CD14-positive monocyte (primary cell): ENCODE results near the gene EXOC4. TPM values are rescaled to one million over a fixed set of nuclear protein-coding genes. Genes with fewer than 3 reads are reported as not detected.

Experiments
- DNase-seq, 3 donors: peaks; one replicate each; pipeline ENCODE4 v3.0.0-alpha.2; 2011 to 2022
- H2AFZ ChIP-seq: 2 replicates; pipeline ENCODE4 v1.6.0; 2012; ENCODE audit warnings: mild to moderate bottlenecking, low read depth, low read length, inconsistent platforms; ENCODE audit not compliant: insufficient read depth, poor library complexity, severe bottlenecking
- H3K27ac ChIP-seq, 2 donors: 1 replicate in 1 of 2; 2 replicates in 1 of 2; pipeline ENCODE4 v1.5.1; 2012 to 2013; ENCODE audit warnings: low read length in 2 of 2, control low read depth in 1 of 2, inconsistent platforms in 1 of 2, low read depth in 1 of 2, mild to moderate bottlenecking in 1 of 2
- H3K27me3 ChIP-seq, 2 donors: one replicate each; pipeline versions ENCODE4 v1.6.0 to v1.6.1; 2011 to 2013; ENCODE audit warnings: low read length in 2 of 2; ENCODE audit not compliant: control insufficient read depth in 2 of 2, insufficient read depth in 2 of 2
- H3K36me3 ChIP-seq, 2 donors: replicated peaks in 1 of 2; 1 replicate in 1 of 2; 2 replicates in 1 of 2; pipeline versions ENCODE4 v1.5.1 to v1.6.1; 2012 to 2013; ENCODE audit warnings: low read length in 2 of 2, control low read depth in 1 of 2, inconsistent platforms in 1 of 2, mild to moderate bottlenecking in 1 of 2; ENCODE audit not compliant: insufficient read depth in 2 of 2, control insufficient read depth in 1 of 2
- H3K4me1 ChIP-seq, 2 donors: 1 replicate in 1 of 2; 2 replicates in 1 of 2; pipeline versions ENCODE4 v1.5.1 to v1.6.1; 2012 to 2013; ENCODE audit warnings: low read length in 2 of 2, control low read depth in 1 of 2, inconsistent platforms in 1 of 2, mild to moderate bottlenecking in 1 of 2, moderate library complexity in 1 of 2; ENCODE audit not compliant: insufficient read depth in 2 of 2, control insufficient read depth in 1 of 2
- H3K4me2 ChIP-seq: replicated peaks from 2 replicates; pipeline ENCODE3; 2012; ENCODE audit warnings: low read length, moderate library complexity, mild to moderate bottlenecking; ENCODE audit not compliant: poor library complexity, severe bottlenecking; ENCODE audit errors: extremely low read depth
- H3K4me3 ChIP-seq, 3 experiments: fragments of 200-600 bp in 1 of 3; sonication (generic) in 1 of 3; replicated peaks in 1 of 3; 1 replicate in 2 of 3; 2 replicates in 1 of 3; pipeline ENCODE4 v1.5.1; 2011 to 2013; ENCODE audit warnings: low read length in 3 of 3, mild to moderate bottlenecking in 3 of 3, control low read depth in 2 of 3, low read depth in 2 of 3, inconsistent platforms in 1 of 3, moderate library complexity in 1 of 3
- H3K79me2 ChIP-seq: 2 replicates; pipeline ENCODE4 v1.6.0; 2012; ENCODE audit warnings: mild to moderate bottlenecking, control low read depth, inconsistent platforms, low read length, moderate library complexity; ENCODE audit not compliant: insufficient read depth
- H3K9ac ChIP-seq: 2 replicates; pipeline ENCODE4 v1.6.0; 2017; ENCODE audit warnings: low read length, mild to moderate bottlenecking; ENCODE audit not compliant: insufficient read depth, poor library complexity, severe bottlenecking
- H3K9me3 ChIP-seq, 2 donors: replicated peaks in 1 of 2; 1 replicate in 1 of 2; 2 replicates in 1 of 2; pipeline versions ENCODE4 v1.5.1 to v1.6.1; 2012 to 2013; ENCODE audit warnings: low read length in 2 of 2, control low read depth in 1 of 2; ENCODE audit not compliant: control insufficient read depth in 1 of 2, insufficient read depth in 1 of 2
- H4K20me1 ChIP-seq: 2 replicates; pipeline ENCODE4 v1.6.0; 2012; ENCODE audit warnings: mild to moderate bottlenecking, low read length, control low read depth, moderate library complexity; ENCODE audit not compliant: insufficient read depth
- H3K27ac Mint-ChIP-seq, 7 donors: one replicate each; pipeline ENCODE4 v1.8.0; 2020; ENCODE audit warnings: mild to moderate bottlenecking in 7 of 7, mixed read lengths in 7 of 7, moderate library complexity in 6 of 7, inconsistent platforms in 2 of 7
- H3K27me3 Mint-ChIP-seq, 3 donors: one replicate each; pipeline ENCODE4 v1.8.0; 2021 to 2022; ENCODE audit warnings: low read depth in 3 of 3, mild to moderate bottlenecking in 3 of 3, mixed read lengths in 3 of 3, moderate library complexity in 3 of 3, inconsistent platforms in 1 of 3
- H3K36me3 Mint-ChIP-seq, 2 donors: one replicate each; pipeline ENCODE4 v1.8.0; 2020; ENCODE audit warnings: mixed read lengths in 2 of 2, inconsistent platforms in 1 of 2, mild to moderate bottlenecking in 1 of 2
- H3K4me1 Mint-ChIP-seq: one replicate; pipeline ENCODE4 v1.8.0; 2020; ENCODE audit warnings: mild to moderate bottlenecking, mixed read lengths
- H3K4me3 Mint-ChIP-seq, 2 donors: one replicate each; pipeline ENCODE4 v1.8.0; 2020; ENCODE audit warnings: mild to moderate bottlenecking in 2 of 2, mixed read lengths in 2 of 2, moderate library complexity in 1 of 2
- H3K9me3 Mint-ChIP-seq, 7 donors: one replicate each; pipeline ENCODE4 v1.8.0; 2020 to 2022; ENCODE audit warnings: mixed read lengths in 7 of 7, mild to moderate bottlenecking in 6 of 7, moderate library complexity in 6 of 7, inconsistent platforms in 2 of 7
- CTCF ChIP-seq: fragments of 200-600 bp; IDR thresholded peaks from one replicate; pipeline ENCODE4 v1.8.0; 2022; ENCODE audit warnings: antibody characterized with exemption, mild to moderate bottlenecking
- WGBS: methylation state at CpG from one replicate; pipeline ENCODE4 v1.1.5; 2013; ENCODE audit warnings: missing lambda C conversion rate; ENCODE audit not compliant: insufficient coverage; 5-methylcytosine and 5-hydroxymethylcytosine counted together
- intact Hi-C, 2 donors: fragments of 100-400 bp; cut with micrococcal nuclease; formaldehyde crosslinking; loops; one replicate each; pipeline versions ENCODE4 v1.15.0 to v1.15.1; 2023
- polyA plus RNA-seq, 3 donors: library from polyadenylated mRNA; depleted of rRNA in 1 of 3; unstranded in 2 of 3; stranded (reverse) in 1 of 3; fragments of 300-500 nt in 2 of 3; fragments of >200 nt in 1 of 3; fragmentation: Illumina TruSeq in 2 of 3; gene quantifications; 1 replicate in 2 of 3; 2 replicates in 1 of 3; pipeline ENCODE4 v1.2.3, GENCODE V29; 2012 to 2021

The EXOC4 gene
- polyA plus RNA-seq, 3 donors, result 20.6 to 22.3 (median 22.3) TPM

- Histone ChIP-seq H3K36me3 (no peaks in the 10 kb centered on the region), H3K9me3 (no peaks in the 10 kb centered on the region), H3K27me3 (no peaks in the 10 kb centered on the region), H3K27ac (no peak overlapping the region), H3K9ac (no peak overlapping the region), H3K4me2 (no peak overlapping the region), H3K79me2 (no peaks in the 10 kb centered on the region), H2AFZ (no peak overlapping the region), H3K4me3 (no peak overlapping the region), H4K20me1 (no peaks in the 10 kb centered on the region), H3K4me1 (peaks cover 16 to 20% of the 10 kb centered on the region in 2 donors)
- peak overlapping the region in 1 of 7 donors; percentile 37 for H3K27ac Mint-ChIP-seq
- peaks cover 0 to 5% of the 10 kb centered on the region in 2 donors for H3K36me3 Mint-ChIP-seq
- peaks cover 26% of the 10 kb centered on the region for H3K4me1 Mint-ChIP-seq
- H3K9me3 Mint-ChIP-seq, result peaks cover 0 to 3% (median 0%) of the 10 kb centered on the region in 7 donors
- DNase-seq, result no peak
- no CpG with 5 or more reads among the region's 4 CpGs for WGBS
- intact Hi-C loops, result no loop called here
- H3K4me3 Mint-ChIP-seq, result no peak overlapping the region
- TF ChIP-seq CTCF, result no peak
- no peaks in the 10 kb centered on the region for H3K27me3 Mint-ChIP-seq
These were observed 439.1 kb downstream of the EXOC4 start for GRCh38 chr7:133691727-133692610.

- intact Hi-C loops, result no loop called here
- DNase-seq, result no peak
- Mint-ChIP-seq H3K27me3 (no peaks in the 10 kb centered on the region), H3K27ac (peak overlapping the region in 1 of 7 donors; percentile 1), H3K9me3 (peaks cover 0 to 3% (median 0%) of the 10 kb centered on the region in 7 donors), H3K36me3 (peaks cover 0 to 5% of the 10 kb centered on the region in 2 donors), H3K4me1 (peaks cover 25% of the 10 kb centered on the region), H3K4me3 (no peak overlapping the region)
- H3K9ac ChIP-seq, result no peak overlapping the region
- no peak overlapping the region for H3K4me3 ChIP-seq
- H3K4me1 ChIP-seq, result peaks cover 16% of the 10 kb centered on the region in 2 donors
- no peak overlapping the region for H2AFZ ChIP-seq
- TF ChIP-seq CTCF, result no peak
- H3K27me3 ChIP-seq, result no peaks in the 10 kb centered on the region
- H3K4me2 ChIP-seq, result no peak overlapping the region
- no peaks in the 10 kb centered on the region for H3K36me3 ChIP-seq
- no peaks in the 10 kb centered on the region for H3K79me2 ChIP-seq
- H3K9me3 ChIP-seq, result no peaks in the 10 kb centered on the region
- 94% methylated on average over 3 of the region's 5 CpGs for WGBS
- H3K27ac ChIP-seq, result no peak overlapping the region
- H4K20me1 ChIP-seq, result no peaks in the 10 kb centered on the region
These were observed 440.4 kb downstream of the EXOC4 start for GRCh38 chr7:133693281-133693680.
